GM12801 (cell line): ENCODE results near the gene PBX3.

Experiments
- CTCF ChIP-seq: IDR thresholded peaks from one replicate; pipeline ENCODE4 v1.5.1; 2011; ENCODE audit warnings: control low read depth; ENCODE audit not compliant: insufficient read length; ENCODE audit errors: extremely low read depth

Gene PBX3

GRCh38 chr9:125829743-125830142 is 82.6 kb downstream of the PBX3 start:
- no peak for TF ChIP-seq CTCF

GRCh38 chr9:125831054-125831453 is 83.9 kb downstream of the PBX3 start:
- TF ChIP-seq CTCF = no peak

GRCh38 chr9:125831616-125832015 is 84.4 kb downstream of the PBX3 start:
- no peak for TF ChIP-seq CTCF

- TF ChIP-seq CTCF = no peak
Observed at GRCh38 chr9:125835655-125836054, 88.5 kb downstream of the PBX3 start.

GRCh38 chr9:125839317-125839716 is 92.1 kb downstream of the PBX3 start:
- TF ChIP-seq CTCF = no peak

- no peak for TF ChIP-seq CTCF
Observed at GRCh38 chr9:125841444-125841843, 94.3 kb downstream of the PBX3 start.

GRCh38 chr9:125842242-125842641 is 95.1 kb downstream of the PBX3 start:
- no peak for TF ChIP-seq CTCF

- no peak for TF ChIP-seq CTCF
Observed at GRCh38 chr9:125843646-125844045, 96.5 kb downstream of the PBX3 start.
